NCI-H1694 treated with DMSO at 0.1 percent for 48 hours (cell line): ENCODE measurements around the gene C1QTNF3.
"Not testable (repeated sequence)": the region's sequence is repeated elsewhere in the genome, so short reads cannot be mapped to it uniquely, and the experiment has no call there.

ENCODE experiments used
- DNase-seq: peaks from one replicate; lab custom pipeline; 2025; lab: John Stamatoyannopoulos, UW

The C1QTNF3 gene

DNA sequence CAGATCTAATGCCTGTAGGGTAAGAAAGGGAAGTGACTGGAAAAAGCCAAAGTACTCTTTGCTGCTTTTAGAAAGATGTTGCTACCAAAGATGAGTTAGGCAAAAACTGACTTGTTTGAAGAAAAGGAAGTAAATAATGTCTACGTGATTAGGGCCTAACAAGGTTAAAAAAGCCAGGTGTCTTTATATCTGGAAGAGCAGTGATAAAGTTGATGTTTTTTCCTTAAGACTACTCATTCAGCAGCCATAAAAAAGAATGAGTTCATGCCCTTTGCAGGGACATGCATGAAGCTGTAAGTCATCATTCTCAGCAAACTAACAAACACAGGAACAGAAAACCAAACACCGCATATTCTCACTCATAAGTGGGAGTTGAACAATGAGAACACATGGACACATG lies 21.7 kb downstream of the C1QTNF3 start:
- no peak for DNase-seq

DNA sequence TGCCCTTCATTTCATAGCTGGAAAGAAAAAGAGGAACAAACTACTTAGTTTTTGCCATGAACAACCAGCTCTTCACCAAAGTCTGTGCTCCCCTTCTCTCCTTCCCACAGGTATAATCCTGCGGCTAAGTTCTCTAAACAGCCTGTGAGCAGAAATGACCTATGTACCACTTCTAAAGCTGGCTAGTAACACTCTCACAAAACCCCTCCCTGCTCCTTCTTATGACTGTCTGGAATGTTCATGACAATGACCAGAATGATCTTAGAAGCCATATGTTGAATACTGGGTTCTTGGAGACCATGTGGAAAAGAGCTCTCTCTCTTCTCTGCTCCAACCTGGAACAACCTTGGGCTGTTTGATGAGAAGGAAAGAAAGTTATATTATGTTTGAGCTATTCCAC lies 22.3 kb downstream of the C1QTNF3 start:
- DNase-seq: no peak

DNA sequence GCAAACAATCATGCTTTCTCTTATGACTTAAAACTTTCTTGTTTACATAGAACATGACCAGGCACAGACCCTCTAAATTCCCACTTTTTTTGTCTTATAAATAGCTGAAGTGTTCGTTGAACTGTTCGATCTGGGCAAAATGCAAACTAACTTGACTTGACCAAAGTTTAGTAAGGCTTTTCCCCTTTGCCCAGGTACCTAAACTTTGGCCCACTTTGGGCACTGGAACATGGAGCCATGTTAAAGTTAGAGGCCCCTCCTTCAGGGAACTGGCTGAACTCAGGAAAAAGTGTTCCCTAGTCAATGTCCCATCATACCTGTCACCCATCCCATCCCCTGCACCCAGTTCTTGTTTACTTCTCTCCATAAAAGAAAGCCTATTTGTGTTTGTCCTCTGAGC lies 25.8 kb downstream of the C1QTNF3 start:
- DNase-seq: no peak

DNA sequence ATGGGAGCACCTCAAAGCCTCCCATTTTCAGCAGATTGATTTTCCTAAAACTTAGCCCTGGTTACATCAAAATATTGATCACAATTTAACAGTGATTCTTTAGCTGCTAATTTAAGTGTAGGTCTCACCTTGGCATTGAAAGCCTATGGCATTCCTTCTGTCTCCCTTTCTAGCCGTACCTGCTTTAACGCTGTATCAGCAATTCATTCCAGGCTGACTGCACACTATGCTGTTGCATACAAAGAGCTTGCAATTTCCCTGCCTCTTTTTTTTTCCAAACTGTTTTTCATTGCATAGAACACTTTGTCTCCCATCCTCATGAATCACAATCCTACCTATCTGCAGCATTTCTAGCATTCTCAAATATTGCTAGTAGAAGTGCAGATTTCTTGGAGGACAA lies 26.3 kb downstream of the C1QTNF3 start:
- no peak for DNase-seq

DNA sequence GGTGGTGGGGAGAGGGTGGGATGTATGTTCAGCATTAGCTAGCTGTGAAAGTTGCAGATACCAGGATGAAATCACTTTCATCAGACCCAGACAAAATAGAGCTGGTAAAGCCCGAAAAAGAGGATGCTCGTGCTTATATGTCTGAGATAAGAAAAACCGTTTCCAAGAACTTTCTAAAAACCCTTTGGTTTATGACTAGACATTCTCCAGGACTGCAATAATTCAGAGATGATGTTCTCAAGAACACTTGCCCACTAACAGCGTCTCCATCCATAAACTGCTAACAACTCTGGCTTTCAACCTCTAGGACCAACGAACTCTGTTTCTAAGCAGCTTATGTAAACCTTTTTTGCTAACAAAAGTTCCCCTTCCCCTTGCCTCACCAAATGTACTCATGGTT lies 26.8 kb downstream of the C1QTNF3 start:
- no peak for DNase-seq

- no peak for DNase-seq
Observed at GRCh38 chr5:34015120-34015822, 27.7 kb downstream of the C1QTNF3 start.

DNA sequence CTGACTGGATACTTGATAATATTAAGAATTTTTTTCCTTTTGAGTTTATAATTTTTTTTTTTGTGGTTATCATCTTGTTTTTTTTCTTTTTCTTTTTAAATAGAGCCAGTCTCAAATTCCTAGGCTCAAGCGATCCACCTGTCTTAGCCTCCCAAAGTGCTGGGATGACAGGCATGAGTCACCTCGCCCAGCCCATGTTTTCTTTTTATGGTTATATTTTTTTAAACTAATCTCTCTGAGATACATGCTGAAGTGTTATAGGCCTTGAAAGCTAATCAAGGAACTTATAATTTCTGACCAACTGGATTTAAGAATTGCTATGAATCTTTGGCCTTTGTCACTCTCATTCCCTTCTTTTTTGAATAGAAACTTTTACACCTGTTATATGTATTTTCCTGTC lies 28.4 kb downstream of the C1QTNF3 start:
- no peak for DNase-seq

- DNase-seq: no peak
Observed at GRCh38 chr5:34013547-34013946, 29.5 kb downstream of the C1QTNF3 start.

- DNase-seq: no peak
Observed at GRCh38 chr5:34012791-34013190, 30.2 kb downstream of the C1QTNF3 start.

GRCh38 chr5:34011536-34011935 lies 31.5 kb downstream of the C1QTNF3 start:
- DNase-seq: no peak

GRCh38 chr5:34010146-34010545 lies 32.9 kb downstream of the C1QTNF3 start:
- DNase-seq: not testable (repeated sequence)

DNA sequence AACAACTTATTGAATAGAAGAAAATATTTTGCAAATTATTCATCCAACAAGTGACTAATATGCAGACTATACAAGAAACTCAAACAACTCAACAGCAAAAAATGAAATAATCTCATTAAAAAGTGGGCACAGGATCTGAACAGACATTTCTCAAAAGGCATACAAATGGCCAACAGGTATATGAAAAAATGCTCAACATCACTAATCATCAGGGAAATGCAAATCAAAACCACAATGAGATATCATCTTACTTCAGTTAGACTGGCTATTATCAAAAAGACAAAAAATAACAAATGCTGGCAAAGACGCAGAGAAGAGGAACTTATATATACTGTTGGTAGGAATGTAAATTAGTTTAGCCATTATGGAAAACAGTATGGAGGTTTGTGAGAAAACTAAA lies 33.4 kb downstream of the C1QTNF3 start:
- no peak for DNase-seq

GRCh38 chr5:34008802-34009201 lies 34.2 kb downstream of the C1QTNF3 start:
- peak; percentile 67 for DNase-seq

DNA sequence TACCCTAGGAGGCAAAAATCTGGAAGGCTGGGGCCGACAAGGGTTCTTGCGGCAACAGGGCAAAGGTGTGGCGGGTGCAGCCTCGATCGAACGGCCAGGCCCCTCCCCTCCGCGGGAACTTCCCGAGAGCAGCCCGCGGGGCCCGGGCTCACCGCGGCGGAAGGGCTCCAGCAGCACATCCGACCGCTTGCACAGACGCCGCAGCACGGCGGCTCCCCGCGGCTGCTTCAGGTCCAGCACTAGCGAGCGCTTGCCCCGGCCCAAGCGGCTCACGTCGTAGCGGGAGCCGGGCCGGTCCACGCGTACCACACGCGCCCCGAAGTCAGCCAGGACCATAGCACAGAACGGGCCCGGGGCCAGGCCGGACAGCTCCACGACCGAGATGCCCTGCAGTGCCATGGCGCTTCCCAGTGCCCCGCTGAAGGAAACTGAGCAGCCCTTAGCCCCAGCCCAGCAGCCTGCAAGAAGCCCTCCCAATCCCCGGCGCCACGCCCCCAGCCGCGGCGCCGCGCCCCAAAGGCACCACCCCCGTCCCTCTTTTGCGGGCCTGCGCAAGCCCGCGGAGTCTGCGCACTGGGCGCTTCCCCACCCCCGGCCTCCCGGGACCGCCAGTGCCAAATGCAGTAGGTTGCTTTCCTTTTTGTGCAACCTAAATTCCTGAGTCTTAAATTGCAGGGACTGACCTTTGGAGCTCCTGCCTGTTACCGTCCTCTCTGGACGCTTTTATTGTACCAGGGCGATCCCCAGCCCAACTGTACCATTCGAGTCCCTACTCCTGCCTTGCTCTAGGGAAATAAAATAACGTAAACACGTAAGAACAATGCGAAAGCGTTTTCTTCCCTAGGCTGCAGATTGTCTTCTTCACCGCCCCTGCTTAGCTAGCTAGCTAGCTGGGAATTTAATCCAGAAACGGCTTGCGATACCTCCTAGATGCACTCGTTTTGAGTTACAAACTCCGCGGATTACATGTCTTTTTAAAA lies 35.1 kb downstream of the C1QTNF3 start, which contains the start of gene AMACR:
AMACR (minus strand) TSS at position 430 of the 980 bp plus-strand sequence; CDS start at position 399, 31 bp downstream.
- peak; percentile 86 for DNase-seq

- no peak for DNase-seq
Observed at GRCh38 chr5:34007201-34007620, 35.8 kb downstream of the C1QTNF3 start.

DNA sequence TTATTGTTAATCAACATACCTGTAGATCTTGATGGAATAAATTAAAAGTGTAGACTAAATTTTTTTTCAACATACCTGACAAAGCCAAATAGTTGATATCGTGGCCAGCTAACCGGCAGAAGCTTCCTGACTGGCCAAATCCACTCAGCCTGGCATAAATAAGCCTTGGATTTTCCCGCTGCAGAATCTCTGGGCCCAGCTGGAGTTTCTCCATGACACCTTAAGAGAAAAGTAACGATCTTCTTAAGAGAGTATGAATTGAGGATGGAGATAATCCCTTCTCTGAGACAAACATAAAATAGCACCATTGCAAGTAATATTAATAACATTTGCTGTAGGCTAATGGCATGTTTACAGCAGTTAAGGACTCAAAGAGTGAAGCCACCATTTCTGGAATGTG lies 37.3 kb downstream of the C1QTNF3 start:
- DNase-seq: no peak

GRCh38 chr5:34005211-34005610 lies 37.8 kb downstream of the C1QTNF3 start:
- DNase-seq: no peak

GRCh38 chr5:34003941-34004340 lies 39.1 kb downstream of the C1QTNF3 start:
- DNase-seq: no peak

- DNase-seq: no peak
Observed at GRCh38 chr5:34002629-34003328, 40.2 kb downstream of the C1QTNF3 start.

DNA sequence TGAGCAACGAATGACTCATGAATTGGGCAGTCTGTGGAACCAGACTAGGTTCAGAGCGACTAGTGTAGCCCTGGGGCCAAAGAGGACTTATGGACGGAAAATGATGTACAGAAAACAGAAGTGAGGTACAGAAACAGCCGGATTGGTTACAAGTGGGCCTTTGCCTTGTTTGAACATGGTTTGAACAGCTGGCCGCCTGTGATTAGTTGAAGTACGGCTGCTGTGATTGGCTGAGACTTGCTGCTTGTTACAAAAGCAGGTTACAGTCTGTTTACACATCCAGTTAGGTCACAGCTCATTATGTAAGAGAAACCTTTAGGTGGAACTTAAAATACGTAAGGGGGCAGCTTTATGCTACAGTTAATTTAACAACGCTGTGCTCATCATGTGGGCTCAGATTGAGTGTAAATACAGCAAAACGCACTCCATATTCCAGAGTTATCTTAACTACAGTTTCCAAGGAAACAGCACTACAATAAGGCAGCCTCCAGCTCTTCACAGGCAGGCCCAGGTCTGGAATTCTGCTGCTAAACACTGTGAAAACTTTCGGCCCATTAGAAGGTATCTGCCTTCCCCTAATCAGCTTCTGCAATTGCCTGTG lies 41.7 kb downstream of the C1QTNF3 start:
- peak; percentile 54 for DNase-seq

- DNase-seq: no peak
Observed at GRCh38 chr5:33999978-34000377, 43.0 kb downstream of the C1QTNF3 start.
